HG03175 (cell line): ENCODE measurements around the gene ECSIT.
"Not testable (repeated sequence)": the region's sequence is repeated elsewhere in the genome, so short reads cannot be mapped to it uniquely, and the experiment has no call there.

Experiments
- ATAC-seq: cut with Tn5 transposase; IDR thresholded peaks from one replicate; pipeline ENCODE4 v1.9.1; 2021; ENCODE audit warnings: mild to moderate bottlenecking, moderate library complexity; ENCODE audit not compliant: unreplicated experiment

ECSIT gene, protein sequence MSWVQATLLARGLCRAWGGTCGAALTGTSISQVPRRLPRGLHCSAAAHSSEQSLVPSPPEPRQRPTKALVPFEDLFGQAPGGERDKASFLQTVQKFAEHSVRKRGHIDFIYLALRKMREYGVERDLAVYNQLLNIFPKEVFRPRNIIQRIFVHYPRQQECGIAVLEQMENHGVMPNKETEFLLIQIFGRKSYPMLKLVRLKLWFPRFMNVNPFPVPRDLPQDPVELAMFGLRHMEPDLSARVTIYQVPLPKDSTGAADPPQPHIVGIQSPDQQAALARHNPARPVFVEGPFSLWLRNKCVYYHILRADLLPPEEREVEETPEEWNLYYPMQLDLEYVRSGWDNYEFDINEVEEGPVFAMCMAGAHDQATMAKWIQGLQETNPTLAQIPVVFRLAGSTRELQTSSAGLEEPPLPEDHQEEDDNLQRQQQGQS

DNA sequence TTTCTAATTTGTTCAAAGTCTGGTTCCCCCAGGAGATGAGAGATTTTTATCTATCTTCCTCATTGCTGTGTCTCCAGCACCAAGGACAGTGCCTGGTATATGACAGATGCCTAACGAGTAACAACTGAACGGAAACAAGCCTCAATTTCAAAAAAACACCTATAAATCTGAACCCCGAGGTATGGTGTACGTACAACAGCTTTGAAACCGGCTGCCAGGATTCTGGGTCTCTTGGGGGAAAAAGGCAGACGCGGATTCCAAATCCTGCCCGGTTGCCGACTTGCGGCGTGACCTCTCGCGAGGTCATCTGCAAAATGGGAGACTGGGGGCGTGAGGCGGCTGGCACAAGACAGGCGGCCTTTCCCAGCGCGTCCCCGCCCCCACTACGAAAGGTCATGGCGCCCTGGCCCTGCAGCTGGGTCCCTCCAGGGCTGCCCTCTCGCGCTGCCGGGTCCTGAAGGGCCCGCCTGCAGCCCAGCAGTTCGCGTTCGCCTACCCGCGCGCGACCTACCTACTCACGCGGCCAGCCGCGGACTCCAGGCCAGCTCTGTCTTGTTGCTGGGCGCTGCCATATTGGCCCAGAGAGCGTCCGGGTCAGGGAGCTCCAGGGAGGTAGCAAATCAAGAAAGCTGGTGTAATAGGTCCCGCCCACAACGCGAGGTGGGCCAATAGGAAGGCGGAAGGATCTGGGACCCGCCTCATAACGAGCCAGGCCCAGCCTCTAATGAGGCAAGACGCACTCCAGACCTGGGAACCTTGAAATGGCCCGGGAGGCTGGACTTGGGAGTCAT is at the start of gene ECSIT:
Gene ECSIT (minus strand): TSS at position 584 of the 791 bp plus-strand sequence. CDS start 9,964 bp downstream, outside the sequence.
- ATAC-seq = peak; percentile 93

- ATAC-seq = no peak
These were observed 48.7 kb upstream of the ECSIT start, which contains the start of gene ACP5 for GRCh38 chr19:11577451-11578257. Gene ACP5 (minus strand): TSS chr19:11577645. CDS start chr19:11577317, 328 bp downstream.

DNA sequence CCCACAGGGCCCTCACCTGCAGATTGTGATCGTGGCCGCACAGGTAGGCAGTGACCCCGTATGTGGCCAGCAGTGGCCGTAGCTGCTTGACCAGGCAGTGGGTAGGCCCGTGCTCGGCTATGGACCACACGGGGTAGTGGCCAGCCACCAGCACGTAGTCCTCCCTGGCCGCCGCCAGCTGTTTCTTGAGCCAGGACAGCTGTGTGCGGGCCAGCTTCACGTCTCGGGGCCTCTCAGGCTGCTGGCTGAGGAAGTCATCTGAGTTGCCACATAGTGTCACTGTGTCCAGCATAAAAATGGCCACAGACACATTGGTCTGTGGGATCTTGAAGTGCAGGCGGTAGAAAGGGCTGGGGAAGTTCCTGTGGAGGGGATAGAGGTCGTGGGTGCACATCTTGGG is 47.3 kb upstream of the ECSIT start:
- no peak for ATAC-seq

- ATAC-seq = no peak
These were observed 45.8 kb upstream of the ECSIT start for GRCh38 chr19:11574689-11575088.

- ATAC-seq = not testable (repeated sequence)
These were observed 44.8 kb upstream of the ECSIT start for GRCh38 chr19:11573763-11574162.

DNA sequence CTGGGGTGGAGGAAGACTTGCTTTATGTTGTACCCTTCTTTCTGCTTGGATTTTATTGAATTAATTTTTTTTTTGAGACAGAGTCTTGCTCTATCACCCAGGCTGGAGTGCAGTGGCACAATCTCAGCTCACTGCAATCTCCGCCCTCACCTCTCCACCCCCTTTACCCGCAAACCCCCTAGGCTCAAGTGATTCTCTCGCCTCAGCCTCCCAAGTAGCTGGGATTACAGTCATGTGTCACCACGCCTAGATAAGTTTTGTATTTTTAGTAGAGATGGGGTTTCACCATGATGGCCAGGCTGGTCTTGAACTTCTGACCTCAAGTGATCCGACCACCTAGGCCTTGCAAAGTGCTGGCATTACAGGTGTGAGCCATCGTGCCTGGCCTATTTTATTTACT is 44.4 kb upstream of the ECSIT start:
- not testable (repeated sequence) for ATAC-seq

DNA sequence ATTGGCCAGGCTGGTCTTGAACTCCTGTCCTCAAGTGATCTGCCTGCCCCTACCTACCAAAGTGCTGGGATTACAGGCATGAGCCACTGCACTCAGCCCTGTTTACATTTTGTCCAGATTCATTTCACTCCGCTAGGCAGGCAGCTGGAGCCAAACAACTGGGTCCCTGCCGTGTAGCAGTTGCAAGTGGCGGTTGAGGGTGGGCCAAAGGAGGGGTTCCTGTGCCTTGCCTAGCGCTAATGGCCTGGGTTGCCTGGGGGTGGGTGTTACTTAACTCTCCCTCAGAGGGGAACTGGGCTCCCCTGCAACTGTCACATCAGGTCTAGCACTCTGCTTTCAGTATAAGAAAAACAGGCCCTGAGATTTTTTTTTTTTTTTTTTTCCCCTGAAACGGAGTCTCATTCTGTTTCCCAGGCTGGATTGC is 41.1 kb upstream of the ECSIT start:
- ATAC-seq = no peak

DNA sequence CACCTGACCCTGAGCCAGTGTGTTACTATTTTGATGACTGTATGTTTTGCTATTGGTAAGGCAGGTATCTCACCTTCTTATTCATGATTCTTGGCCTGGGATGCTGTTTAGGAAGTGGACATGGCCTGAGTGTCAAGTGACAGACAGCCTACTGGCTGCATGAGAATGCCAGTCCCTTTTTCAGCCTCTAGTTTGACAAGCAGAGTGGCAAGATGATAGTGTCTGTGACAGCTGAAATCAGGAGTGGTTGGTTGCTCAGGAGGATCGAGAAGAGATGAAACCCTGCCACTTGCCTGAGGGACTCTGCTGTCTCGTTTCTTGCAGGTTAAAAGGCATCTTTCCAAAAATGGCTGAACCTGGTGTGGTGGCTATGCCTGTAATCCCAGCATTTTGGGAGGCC is 37.2 kb upstream of the ECSIT start:
- ATAC-seq = no peak

DNA sequence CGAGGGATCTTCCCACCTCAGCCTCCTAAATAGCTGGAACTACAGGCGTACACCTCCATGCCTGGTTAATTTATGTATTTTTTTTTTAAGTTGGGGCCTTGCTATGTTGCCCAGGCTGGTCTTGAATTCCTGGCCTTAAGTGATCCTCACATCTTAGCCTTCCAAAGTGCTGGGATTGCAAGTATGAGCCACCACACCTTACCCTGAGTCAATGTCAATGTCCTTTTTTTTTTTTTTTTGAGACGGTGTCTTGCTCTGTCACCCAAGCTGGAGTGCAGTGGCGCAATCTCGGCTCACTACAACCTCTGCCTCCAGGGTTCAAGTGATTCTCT is 36.7 kb upstream of the ECSIT start:
- not testable (repeated sequence) for ATAC-seq

GRCh38 chr19:11564082-11564807 is 35.3 kb upstream of the ECSIT start:
- not testable (repeated sequence) for ATAC-seq

DNA sequence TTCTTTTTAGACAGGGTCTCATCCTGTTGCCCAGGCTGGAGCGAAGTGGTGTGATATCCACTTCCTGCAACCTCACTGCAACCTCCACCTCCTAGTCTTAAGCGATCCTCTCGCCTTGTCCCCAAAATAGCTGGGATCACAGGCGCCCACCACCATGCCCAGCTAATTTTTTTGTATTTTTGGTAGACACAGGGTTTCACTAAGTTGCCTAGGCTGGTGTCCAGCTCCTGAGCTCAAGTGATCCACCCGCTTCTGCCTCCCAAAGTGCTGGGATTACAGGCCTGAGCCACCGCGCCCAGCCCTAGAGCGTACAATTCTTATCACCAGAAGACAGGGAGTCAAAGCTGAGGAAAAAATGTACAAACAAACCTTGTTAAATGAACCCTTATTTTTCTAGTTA is 34.6 kb upstream of the ECSIT start:
- no peak for ATAC-seq

DNA sequence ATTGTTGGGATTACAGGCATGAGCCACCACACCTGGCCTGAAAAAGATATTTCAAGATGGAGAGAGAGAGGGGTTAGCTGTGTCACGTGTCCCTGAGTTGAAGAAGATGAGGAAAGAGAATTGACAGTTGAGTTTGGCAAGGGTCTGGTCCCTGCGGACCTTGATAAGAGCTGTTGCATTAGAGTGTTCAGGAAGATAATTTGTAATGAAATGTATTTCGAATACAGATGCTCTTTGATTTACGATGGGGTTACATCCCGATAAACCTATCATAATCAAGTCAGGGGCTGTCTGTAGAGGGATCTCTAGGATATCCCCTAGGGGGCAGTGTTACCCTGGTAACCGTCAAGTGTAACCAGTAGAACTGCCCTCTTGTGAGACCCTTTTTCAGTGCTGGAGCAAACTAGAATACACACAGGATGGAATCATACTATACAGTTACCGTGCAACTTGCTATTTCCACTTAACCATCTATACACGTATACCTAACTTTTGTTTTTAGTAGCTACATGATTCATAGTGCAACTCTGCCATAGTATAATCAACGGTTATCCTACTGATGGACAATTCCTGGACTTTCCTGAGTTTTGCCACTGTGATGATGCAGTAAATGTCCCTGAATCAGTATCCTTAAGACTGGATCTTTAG is 31.6 kb upstream of the ECSIT start:
- peak; percentile 48 for ATAC-seq

- peak; percentile 75 for ATAC-seq
These were observed 30.2 kb upstream of the ECSIT start, which contains the start of gene ELOF1 for GRCh38 chr19:11558881-11559828. Gene ELOF1 (minus strand): TSS chr19:11559230. CDS start chr19:11554347, 4,883 bp downstream.

GRCh38 chr19:11556634-11557420 is 27.9 kb upstream of the ECSIT start:
- ATAC-seq = no peak

DNA sequence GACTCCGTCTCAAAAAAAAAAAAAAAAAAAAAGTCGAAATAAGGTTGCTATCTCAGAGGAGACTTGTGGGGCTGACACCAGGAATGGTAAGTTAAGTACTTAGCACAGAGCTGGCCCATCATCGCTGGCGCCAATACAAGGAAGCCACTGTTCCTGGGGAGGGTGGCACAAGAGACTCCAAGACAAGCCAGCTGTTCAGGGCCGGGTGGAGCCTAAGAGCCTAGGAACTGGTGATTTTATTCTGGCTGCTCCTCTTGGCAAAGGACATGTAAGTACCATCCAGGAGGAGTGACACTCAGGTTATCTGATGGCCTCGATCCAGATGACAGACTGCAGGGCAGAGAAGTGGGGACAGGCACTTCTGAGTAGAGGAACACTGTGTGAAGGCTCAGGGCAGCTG is 26.3 kb upstream of the ECSIT start:
- no peak for ATAC-seq

GRCh38 chr19:11554160-11554559 is 25.2 kb upstream of the ECSIT start:
- ATAC-seq = no peak

- no peak for ATAC-seq
These were observed 23.9 kb upstream of the ECSIT start for GRCh38 chr19:11552666-11553372.
